GM23248 (cell line): ENCODE results near the gene NUMA1. TPM values are rescaled to one million over a fixed set of nuclear protein-coding genes. Genes with fewer than 3 reads are reported as not detected.

ENCODE experiments used
- DNase-seq: peaks from one replicate; pipeline ENCODE4 v3.0.0-alpha.2; 2015
- H2AFZ ChIP-seq: fragments of 200-600 bp; sonication (generic); 2 replicates; pipeline ENCODE4 v1.6.1; 2016; ENCODE audit warnings: antibody characterized with exemption
- H3F3A ChIP-seq: fragments of 200-600 bp; sonication (generic); 2 replicates; pipeline ENCODE4 v1.6.1; 2016; ENCODE audit warnings: mild to moderate bottlenecking, antibody characterized with exemption, mixed run types; ENCODE audit not compliant: insufficient read depth
- H3K27ac ChIP-seq: fragments of 200-600 bp; sonication (generic); 2 replicates; pipeline ENCODE4 v1.5.1; 2016; ENCODE audit warnings: mild to moderate bottlenecking
- H3K27me3 ChIP-seq: fragments of 200-600 bp; sonication (generic); replicated peaks from 2 replicates; pipeline ENCODE4 v1.6.1; 2016; ENCODE audit warnings: mild to moderate bottlenecking; ENCODE audit not compliant: insufficient read depth
- H3K36me3 ChIP-seq: fragments of 200-600 bp; sonication (generic); 2 replicates; pipeline ENCODE4 v1.6.1; 2016; ENCODE audit warnings: low read depth, mild to moderate bottlenecking
- H3K4me1 ChIP-seq: fragments of 200-600 bp; sonication (generic); 2 replicates; pipeline ENCODE4 v1.6.1; 2016; ENCODE audit warnings: mild to moderate bottlenecking; ENCODE audit not compliant: insufficient read depth
- H3K4me2 ChIP-seq: fragments of 200-600 bp; sonication (generic); one replicate; pipeline ENCODE4 v1.6.1; 2016; ENCODE audit warnings: mild to moderate bottlenecking; ENCODE audit not compliant: unreplicated experiment
- H3K4me3 ChIP-seq: fragments of 200-600 bp; sonication (generic); 2 replicates; pipeline ENCODE4 v1.5.1; 2016; ENCODE audit warnings: mild to moderate bottlenecking
- H3K79me2 ChIP-seq: fragments of 200-600 bp; sonication (generic); 2 replicates; pipeline ENCODE4 v1.6.1; 2016; ENCODE audit warnings: mild to moderate bottlenecking; ENCODE audit not compliant: insufficient read depth
- H3K9ac ChIP-seq: fragments of 200-600 bp; sonication (generic); 2 replicates; pipeline ENCODE4 v1.6.1; 2016; ENCODE audit warnings: mild to moderate bottlenecking
- H3K9me2 ChIP-seq: fragments of 200-600 bp; sonication (generic); 2 replicates; pipeline ENCODE4 v1.6.1; 2016; ENCODE audit warnings: mixed run types, mild to moderate bottlenecking, moderate library complexity; ENCODE audit not compliant: insufficient read depth
- H3K9me3 ChIP-seq: fragments of 200-600 bp; sonication (generic); one replicate; pipeline ENCODE4 v1.6.1; 2017; ENCODE audit warnings: low read depth
- H4K20me1 ChIP-seq: fragments of 200-600 bp; sonication (generic); 2 replicates; pipeline ENCODE4 v1.6.0; 2016; ENCODE audit not compliant: insufficient read depth
- EZH2 ChIP-seq: fragments of 200-600 bp; sonication (generic); IDR thresholded peaks from 2 replicates; pipeline ENCODE4 v1.6.1; 2018; ENCODE audit warnings: antibody characterized with exemption, mild to moderate bottlenecking; ENCODE audit not compliant: insufficient read depth, poor library complexity, severe bottlenecking
- EZH2phosphoT487 ChIP-seq: fragments of 200-600 bp; sonication (generic); IDR thresholded peaks from 2 replicates; pipeline ENCODE4 v1.6.1; 2018; ENCODE audit warnings: antibody characterized with exemption, moderate library complexity, mild to moderate bottlenecking, low read depth; ENCODE audit not compliant: insufficient read depth
- whole genome bisulfite sequencing, 2 experiments: methylation state at CpG; one replicate each; pipeline ENCODE4 v1.1.6; 2015 to 2017; ENCODE audit warnings: low lambda C conversion rate in 2 of 2, low coverage in 1 of 2; ENCODE audit errors: missing lambda C conversion rate in 2 of 2; 5-methylcytosine and 5-hydroxymethylcytosine counted together
- in situ Hi-C: fragments of 300-500 bp; cut with MboI; formaldehyde crosslinking; loops from 2 replicates; pipeline ENCODE4 v1.15.0; 2020
- polyA plus RNA-seq: library from polyadenylated mRNA; unstranded; fragments of >200 nt; fragmentation: Nextera tagmentation; extraction: Ambion mirVana; gene quantifications from 2 replicates; pipeline ENCODE4 v1.2.1, GENCODE V29; 2016
- total RNA-seq: library from RNA; depleted of rRNA; stranded (reverse); fragments of >200 nt; shearing (Covaris generic); gene quantifications from 2 replicates; pipeline ENCODE4 v1.2.3, GENCODE V29; 2014

The NUMA1 gene
- total and polyA plus RNA-seq, 2 experiments from 2014 or later: 51.5 to 124 TPM

- no peak overlapping the region for H3K27ac ChIP-seq
- 97% methylated on average over 4 of the region's 4 CpGs for WGBS, 2 experiments
- in situ Hi-C loops: no loop called here
Observed at GRCh38 chr11:72075756-72076155, 4.6 kb downstream of the NUMA1 start.

GRCh38 chr11:72075109-72075508, 5.2 kb downstream of the NUMA1 start:
- DNase-seq: no peak
- H3K36me3 ChIP-seq: no peaks in the 10 kb centered on the region
- H3K4me2 ChIP-seq: no peak overlapping the region
- peaks cover 43% of the 10 kb centered on the region for H3F3A ChIP-seq
- no peak overlapping the region for H3K4me3 ChIP-seq
- TF ChIP-seq EZH2: no peak
- TF ChIP-seq EZH2phosphoT487: no peak
- H3K9me3 ChIP-seq: no peaks in the 10 kb centered on the region
- no peak overlapping the region for H3K27ac ChIP-seq
- H3K4me1 ChIP-seq: peaks cover 45% of the 10 kb centered on the region
- WGBS, 2 experiments: 100% methylated on average over 1 of the region's 1 CpG
- no peaks in the 10 kb centered on the region for H3K9me2 ChIP-seq
- H3K9ac ChIP-seq: no peak overlapping the region
- no peaks in the 10 kb centered on the region for H3K27me3 ChIP-seq
- peaks cover 91% of the 10 kb centered on the region for H3K79me2 ChIP-seq
- H2AFZ ChIP-seq: no peak overlapping the region
- H4K20me1 ChIP-seq: no peaks in the 10 kb centered on the region
- in situ Hi-C loops: no loop called here

More at GRCh38 chr11:72075756-72076155, 4.6 kb downstream of the NUMA1 start:
- Histone ChIP-seq H3K9me3 (no peaks in the 10 kb centered on the region), H3K4me1 (peaks cover 38% of the 10 kb centered on the region), H3K4me2 (no peak overlapping the region), H4K20me1 (no peaks in the 10 kb centered on the region), H3K27me3 (no peaks in the 10 kb centered on the region), H3F3A (peaks cover 37% of the 10 kb centered on the region), H3K4me3 (no peak overlapping the region), H2AFZ (no peak overlapping the region), H3K9me2 (no peaks in the 10 kb centered on the region), H3K36me3 (no peaks in the 10 kb centered on the region), H3K9ac (no peak overlapping the region), H3K79me2 (peaks cover 86% of the 10 kb centered on the region)
- DNase-seq: no peak
- no peak for TF ChIP-seq EZH2phosphoT487

DNA sequence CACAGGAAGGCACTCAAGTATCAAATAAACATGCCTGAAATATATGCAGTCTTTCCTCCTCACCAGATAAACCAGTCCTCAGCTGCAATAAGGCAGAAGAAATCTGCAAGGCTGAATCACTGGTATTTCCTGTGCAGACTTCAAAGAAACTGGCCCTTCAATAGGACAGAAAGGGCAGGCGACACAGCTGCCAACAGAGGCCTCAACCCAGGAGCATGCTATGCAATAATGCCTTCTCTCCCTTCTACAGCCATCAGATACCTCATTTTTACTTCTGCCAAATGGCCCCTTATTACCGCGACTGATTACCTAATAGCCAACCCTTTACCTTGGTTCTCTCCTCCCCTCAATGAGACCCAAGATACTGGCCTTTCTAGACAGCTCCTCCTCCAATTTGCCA, 8.0 kb downstream of the NUMA1 start:
- Histone ChIP-seq H3K4me2 (peak overlapping the region; percentile 61), H3K27me3 (no peaks in the 10 kb centered on the region), H3K4me1 (peaks cover 56% of the 10 kb centered on the region), H3K9me2 (no peaks in the 10 kb centered on the region), H3K4me3 (peak overlapping the region; percentile 23; the same call in 1 of the 2 replicates), H3K27ac (peak overlapping the region; percentile 95), H3K9ac (peak overlapping the region; percentile 48; the same call in 1 of the 2 replicates), H3F3A (peaks cover 52% of the 10 kb centered on the region), H2AFZ (no peak overlapping the region), H4K20me1 (no peaks in the 10 kb centered on the region), H3K36me3 (no peaks in the 10 kb centered on the region), H3K9me3 (no peaks in the 10 kb centered on the region), H3K79me2 (peaks cover 80% of the 10 kb centered on the region)
- DNase-seq: peak; percentile 86
- no peak for TF ChIP-seq EZH2
- TF ChIP-seq EZH2phosphoT487: no peak
- in situ Hi-C loops: no loop called here
- WGBS, 2 experiments: 4 to 7% methylated on average over 3 of the region's 3 CpGs

GRCh38 chr11:72070491-72070890, 9.9 kb downstream of the NUMA1 start:
- Histone ChIP-seq H3K79me2 (peaks cover 80% of the 10 kb centered on the region), H3K9me3 (no peaks in the 10 kb centered on the region), H3K4me1 (peaks cover 67% of the 10 kb centered on the region), H3K36me3 (no peaks in the 10 kb centered on the region), H4K20me1 (no peaks in the 10 kb centered on the region), H3K9me2 (no peaks in the 10 kb centered on the region), H2AFZ (peak overlapping the region; percentile 64), H3K4me3 (peak overlapping the region; percentile 38), H3K27me3 (no peaks in the 10 kb centered on the region), H3K4me2 (peak overlapping the region; percentile 80), H3K27ac (peak overlapping the region; percentile 95), H3K9ac (peak overlapping the region; percentile 74), H3F3A (peaks cover 56% of the 10 kb centered on the region)
- TF ChIP-seq EZH2phosphoT487: no peak
- no peak for TF ChIP-seq EZH2
- in situ Hi-C loops: no loop called here
- 82 to 87% methylated on average over 7 of the region's 7 CpGs for WGBS, 2 experiments
- no peak for DNase-seq

DNA sequence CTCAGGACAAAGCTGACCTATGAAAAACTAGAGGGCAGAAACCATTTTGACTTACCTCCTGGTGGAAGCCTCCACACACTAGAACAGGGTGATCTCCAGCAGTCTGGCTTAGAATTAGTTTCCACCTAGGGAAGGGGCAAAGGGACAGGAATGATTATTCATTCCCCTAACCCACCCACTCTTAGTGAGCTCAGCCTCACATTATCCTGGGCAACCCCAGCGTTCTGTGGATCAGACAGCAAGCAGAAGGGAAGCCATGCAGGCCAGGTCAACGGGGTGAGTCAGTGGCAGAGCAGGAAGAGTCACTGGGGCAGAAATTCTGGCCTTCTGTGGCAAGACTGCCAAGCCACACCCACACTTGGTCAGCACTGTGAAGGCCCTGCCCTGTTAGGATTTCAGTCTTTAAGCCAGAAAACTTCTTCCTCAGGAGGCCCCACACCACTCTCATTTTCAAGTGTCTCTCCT, 10.5 kb downstream of the NUMA1 start:
- TF ChIP-seq EZH2phosphoT487 (no peak), EZH2 (no peak)
- DNase-seq: peak; percentile 97
- Histone ChIP-seq H3F3A (peaks cover 56% of the 10 kb centered on the region), H3K9me3 (no peaks in the 10 kb centered on the region), H3K79me2 (peaks cover 80% of the 10 kb centered on the region), H4K20me1 (no peaks in the 10 kb centered on the region), H3K4me3 (peak overlapping the region; percentile 45), H3K27me3 (no peaks in the 10 kb centered on the region), H2AFZ (peak overlapping the region; percentile 64), H3K36me3 (no peaks in the 10 kb centered on the region), H3K4me1 (peaks cover 67% of the 10 kb centered on the region), H3K9ac (peak overlapping the region; percentile 74), H3K9me2 (no peaks in the 10 kb centered on the region), H3K27ac (peak overlapping the region; percentile 95), H3K4me2 (peak overlapping the region; percentile 80)
- WGBS, 2 experiments: 0 to 4% methylated on average over 2 of the region's 2 CpGs
- in situ Hi-C loops: no loop called here
